Liver (tissue), 9 donors: ENCODE data around the gene ABCB9. TPM values are rescaled to one million over a fixed set of nuclear protein-coding genes. Genes with fewer than 3 reads are reported as not detected.
"Not testable (repeated sequence)": the region's sequence is repeated elsewhere in the genome, so short reads cannot be mapped to it uniquely, and the experiment has no call there.

Experiments used
- DNase-seq: peaks from one replicate; pipeline ENCODE4 v3.0.0-alpha.2; 2017; ENCODE audit warnings: low spot score
- H3K27ac ChIP-seq, 2 donors: one replicate each; pipeline ENCODE4 v1.7.0; 2013; ENCODE audit warnings: inconsistent platforms in 2 of 2, low read length in 2 of 2, control low read depth in 1 of 2, low read depth in 1 of 2, mild to moderate bottlenecking in 1 of 2
- H3K27me3 ChIP-seq, 4 donors: one replicate each; pipeline versions ENCODE4 v1.6.1 to v1.7.0; 2013; ENCODE audit warnings: low read length in 3 of 4, inconsistent platforms in 1 of 4, mild to moderate bottlenecking in 1 of 4, moderate library complexity in 1 of 4; ENCODE audit not compliant: control insufficient read depth in 4 of 4, insufficient read depth in 4 of 4
- H3K36me3 ChIP-seq, 4 donors: one replicate each; pipeline versions ENCODE4 v1.6.1 to v1.7.0; 2013; ENCODE audit warnings: low read length in 3 of 4, mild to moderate bottlenecking in 3 of 4, low read depth in 1 of 4, moderate library complexity in 1 of 4; ENCODE audit not compliant: control insufficient read depth in 4 of 4, insufficient read depth in 3 of 4
- H3K4me1 ChIP-seq, 4 donors: one replicate each; pipeline versions ENCODE4 v1.6.1 to v1.7.0; 2013; ENCODE audit warnings: low read length in 3 of 4, mild to moderate bottlenecking in 3 of 4, moderate library complexity in 1 of 4; ENCODE audit not compliant: control insufficient read depth in 4 of 4, insufficient read depth in 4 of 4
- H3K4me3 ChIP-seq, 3 donors: one replicate each; pipeline versions ENCODE4 v1.6.1 to v1.7.0; 2013; ENCODE audit warnings: low read length in 3 of 3, control low read depth in 1 of 3, low read depth in 1 of 3, mild to moderate bottlenecking in 1 of 3
- H3K9ac ChIP-seq, 2 donors: one replicate each; pipeline ENCODE4 v1.7.0; 2013; ENCODE audit warnings: low read length in 2 of 2, mild to moderate bottlenecking in 2 of 2, moderate library complexity in 2 of 2, control low read depth in 1 of 2, low read depth in 1 of 2
- H3K9me3 ChIP-seq, 4 donors: one replicate each; pipeline versions ENCODE4 v1.6.1 to v1.7.0; 2013; ENCODE audit warnings: low read length in 3 of 4; ENCODE audit not compliant: control insufficient read depth in 4 of 4
- ATF3 ChIP-seq: IDR thresholded peaks from 2 replicates; pipeline ENCODE4 v1.6.1; 2016; ENCODE audit warnings: antibody characterized with exemption
- FOXA1 ChIP-seq: IDR thresholded peaks from 2 replicates; pipeline ENCODE4 v1.6.1; 2016; ENCODE audit warnings: antibody characterized with exemption
- FOXA2 ChIP-seq: IDR thresholded peaks from 2 replicates; pipeline ENCODE4 v1.6.1; 2016; ENCODE audit warnings: antibody characterized with exemption
- HNF4A ChIP-seq, 2 donors: conservative IDR thresholded peaks; 2 replicates each; pipeline ENCODE4 v1.6.1; 2016; ENCODE audit warnings: antibody characterized with exemption in 2 of 2, mild to moderate bottlenecking in 2 of 2
- HNF4G ChIP-seq: IDR thresholded peaks from 2 replicates; pipeline ENCODE4 v1.6.1; 2016; ENCODE audit warnings: antibody characterized with exemption
- JUND ChIP-seq, 2 donors: IDR thresholded peaks; 2 replicates each; pipeline ENCODE4 v1.6.1; 2016; ENCODE audit warnings: antibody characterized with exemption in 2 of 2
- MAX ChIP-seq: IDR thresholded peaks from 2 replicates; pipeline ENCODE4 v1.6.1; 2016; ENCODE audit warnings: antibody characterized with exemption
- NR2F2 ChIP-seq: IDR thresholded peaks from 2 replicates; pipeline ENCODE4 v1.6.1; 2016; ENCODE audit warnings: antibody characterized with exemption
- RXRA ChIP-seq, 2 donors: IDR thresholded peaks; 2 replicates each; pipeline ENCODE4 v1.6.1; 2017 to 2018; ENCODE audit warnings: antibody characterized with exemption in 2 of 2, mild to moderate bottlenecking in 1 of 2
- SP1 ChIP-seq: IDR thresholded peaks from 2 replicates; pipeline ENCODE4 v1.6.1; 2018; ENCODE audit warnings: antibody characterized with exemption, mild to moderate bottlenecking
- YY1 ChIP-seq: IDR thresholded peaks from 2 replicates; pipeline ENCODE4 v1.6.1; 2016; ENCODE audit warnings: antibody characterized with exemption, mild to moderate bottlenecking
- WGBS: extraction: QIAGEN DNeasy Blood & Tissue Kit; methylation state at CpG from one replicate; pipeline ENCODE4 v1.1.7; 2013; 5-methylcytosine and 5-hydroxymethylcytosine counted together
- polyA plus RNA-seq, 2 donors: library from polyadenylated mRNA; stranded (reverse) in 1 of 2; unstranded in 1 of 2; fragments of 200-250 nt in 1 of 2; fragments of >200 nt in 1 of 2; fragmentation: Nextera tagmentation in 1 of 2; extraction: Ambion mirVana in 1 of 2; gene quantifications; one replicate each; pipeline versions ENCODE4 v1.2.1 to v1.2.3, GENCODE V29; 2013 to 2015
- total RNA-seq, 2 donors: library from RNA; depleted of rRNA; stranded (reverse); fragments of >200 nt; gene quantifications; one replicate each; pipeline ENCODE4 v1.2.3, GENCODE V29; 2014
- donor health status: healthy.
- donor health status: healthy.
- donor health status: healthy.
- donor health status: healthy.
- donor health status: healthy.

ABCB9 gene
- total and polyA plus RNA-seq, 4 donors, result 0.29 to 3.3 (median 1.3) TPM

- H3K27ac ChIP-seq, result peak overlapping the region; percentile 29 to 85
- H3K36me3 ChIP-seq, result peaks cover 0 to 2% (median 0%) of the 10 kb centered on the region in 4 donors
- no peak overlapping the region for H3K4me3 ChIP-seq
- H3K9ac ChIP-seq, result peak overlapping the region; percentile 14 to 32
- no peak for DNase-seq
- TF ChIP-seq ATF3 (no peak), FOXA1 (no peak), JUND (IDR thresholded peaks at IDR 0.05) (no peak), FOXA2 (no peak), SP1 (no peak)
- no peaks in the 10 kb centered on the region for H3K9me3 ChIP-seq
- H3K27me3 ChIP-seq, result no peaks in the 10 kb centered on the region
- WGBS, result 73% methylated on average over 7 of the region's 7 CpGs
- H3K4me1 ChIP-seq, result peaks cover 1 to 27% (median 21%) of the 10 kb centered on the region in 4 donors
Observed at GRCh38 chr12:122893208-122894153, 72.8 kb downstream of the ABCB9 start.

- peaks cover 1 to 34% (median 23%) of the 10 kb centered on the region in 4 donors for H3K4me1 ChIP-seq
Observed at GRCh38 chr12:122892724-122893123, 73.5 kb downstream of the ABCB9 start.

GRCh38 chr12:122891661-122892525 is 74.4 kb downstream of the ABCB9 start:
- Histone ChIP-seq H3K9ac (no peak overlapping the region), H3K9me3 (no peaks in the 10 kb centered on the region), H3K4me1 (peaks cover 1 to 39% (median 24%) of the 10 kb centered on the region in 4 donors), H3K27me3 (no peaks in the 10 kb centered on the region), H3K27ac (peak overlapping the region in 1 of 2 donors; percentile 6), H3K36me3 (peaks cover 0 to 2% (median 0%) of the 10 kb centered on the region in 4 donors), H3K4me3 (no peak overlapping the region)
- no peak for TF ChIP-seq MAX
- DNase-seq, result no peak
- 63% methylated on average over 10 of the region's 10 CpGs for WGBS

More at GRCh38 chr12:122892724-122893123, 73.5 kb downstream of the ABCB9 start:
- DNase-seq, H3K36me3 ChIP-seq, H3K27me3 ChIP-seq, H3K27ac ChIP-seq, H3K9me3 ChIP-seq, H3K9ac ChIP-seq, H3K4me3 ChIP-seq: not testable (repeated sequence)
- WGBS, result 95% methylated on average over 9 of the region's 9 CpGs

GRCh38 chr12:122889761-122890520 is 76.3 kb downstream of the ABCB9 start:
- H3K27ac ChIP-seq, result no peak overlapping the region
- H3K9me3 ChIP-seq, result no peaks in the 10 kb centered on the region
- H3K27me3 ChIP-seq, result no peaks in the 10 kb centered on the region
- peaks cover under 1 to 36% (median 22%) of the 10 kb centered on the region in 4 donors for H3K4me1 ChIP-seq
- WGBS, result 80% methylated on average over 13 of the region's 13 CpGs
- no peak overlapping the region for H3K4me3 ChIP-seq
- H3K36me3 ChIP-seq, result peaks cover 0 to 2% (median 0%) of the 10 kb centered on the region in 4 donors
- TF ChIP-seq NR2F2, result no peak
- TF ChIP-seq RXRA (IDR thresholded peaks at IDR 0.05), result no peak
- TF ChIP-seq MAX, result no peak
- TF ChIP-seq HNF4A (conservative IDR thresholded peaks at IDR 0.05), result no peak
- no peak for TF ChIP-seq JUND (IDR thresholded peaks at IDR 0.05)
- no peak for TF ChIP-seq HNF4G
- no peak for TF ChIP-seq YY1
- H3K9ac ChIP-seq, result no peak overlapping the region
- DNase-seq, result no peak
